ENCODE data around the gene SEMA5A. TPM values are rescaled to one million over a fixed set of nuclear protein-coding genes. Genes with fewer than 3 reads are reported as not detected.

Gene SEMA5A
- total RNA-seq, 3 donors from 2014 or later: 20.3 to 43.8 (median 33.6) TPM

DNA sequence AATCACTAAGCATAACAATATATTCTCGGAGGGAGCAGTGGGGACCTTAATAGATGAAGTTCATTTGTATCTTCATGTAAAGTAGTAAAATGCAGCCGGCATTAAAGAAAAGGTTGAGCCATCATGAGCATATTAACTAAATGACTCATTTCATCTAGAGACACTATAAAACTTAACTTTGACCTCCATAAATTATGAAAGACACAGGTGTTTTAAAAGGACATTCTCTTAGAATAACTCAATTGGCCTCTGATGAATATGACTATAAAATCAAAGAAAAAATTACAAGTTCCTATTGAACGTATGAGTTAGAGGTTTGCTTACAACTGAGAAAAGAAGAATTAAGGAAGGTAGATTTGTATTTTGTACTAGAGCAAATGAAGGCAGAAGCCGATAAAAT, 220.3 kb downstream of the SEMA5A start:
- Histone ChIP-seq H3K36me3 (ENCODE audit: low read depth) (no peaks in the 10 kb centered on the region), H3K4me3 (no peak overlapping the region), H3K9me3 (no peaks in the 10 kb centered on the region), H3K4me1 (ENCODE audit: low read depth) (no peaks in the 10 kb centered on the region)
- intact Hi-C loops (cut with DNase I, micrococcal nuclease): no loop called here
- ATAC-seq (peak; percentile 65), DNase-seq (no peak)
- no peak for TF ChIP-seq CTCF (IDR thresholded peaks at IDR 0.05)

- no peaks in the 10 kb centered on the region for H3K9me3 ChIP-seq
- no peak overlapping the region for H3K4me3 ChIP-seq
- no peaks in the 10 kb centered on the region for H3K36me3 ChIP-seq (ENCODE audit: low read depth)
- intact Hi-C loops (cut with DNase I, micrococcal nuclease): no loop called here
- no peak for DNase-seq
- no peaks in the 10 kb centered on the region for H3K4me1 ChIP-seq (ENCODE audit: low read depth)
- TF ChIP-seq CTCF (IDR thresholded peaks at IDR 0.05): no peak
- ATAC-seq: no peak
These were observed 221.4 kb downstream of the SEMA5A start for GRCh38 chr5:9324348-9325077.

DNA sequence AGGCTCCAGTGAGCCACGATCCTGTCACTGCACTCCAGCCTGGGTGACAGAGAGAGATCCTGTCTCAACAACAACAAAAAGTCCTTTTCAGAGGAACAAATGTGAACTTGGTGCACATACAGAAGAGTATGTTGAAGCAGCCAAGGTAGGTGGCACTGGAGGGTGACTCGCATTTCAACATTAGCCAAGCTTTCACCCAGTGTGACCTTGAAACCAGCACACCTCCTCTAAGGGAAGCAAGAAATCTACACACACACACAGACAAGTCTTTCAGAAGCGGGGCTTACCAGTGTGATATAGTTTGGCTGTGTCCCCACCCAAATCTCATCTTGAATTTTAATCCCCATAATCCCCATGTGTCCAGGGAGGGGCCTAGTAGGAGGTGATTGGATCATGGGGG, 225.2 kb downstream of the SEMA5A start:
- ATAC-seq (no peak), DNase-seq (no peak)
- TF ChIP-seq CTCF (IDR thresholded peaks at IDR 0.05): no peak
- H3K9me3 ChIP-seq: no peaks in the 10 kb centered on the region
- H3K4me1 ChIP-seq (ENCODE audit: low read depth): no peaks in the 10 kb centered on the region
- H3K4me3 ChIP-seq: no peak overlapping the region
- H3K36me3 ChIP-seq (ENCODE audit: low read depth): no peaks in the 10 kb centered on the region
- intact Hi-C loops (cut with DNase I, micrococcal nuclease): no loop called here

GRCh38 chr5:9318031-9318430, 227.8 kb downstream of the SEMA5A start:
- intact Hi-C loops (cut with DNase I, micrococcal nuclease): no loop called here
- Histone ChIP-seq H3K36me3 (ENCODE audit: low read depth) (no peaks in the 10 kb centered on the region), H3K4me3 (no peak overlapping the region), H3K4me1 (ENCODE audit: low read depth) (no peaks in the 10 kb centered on the region), H3K9me3 (no peaks in the 10 kb centered on the region)
- DNase-seq (no peak), ATAC-seq (no peak)
- no peak for TF ChIP-seq CTCF (IDR thresholded peaks at IDR 0.05)

- H3K4me3 ChIP-seq: no peak overlapping the region
- ATAC-seq: no peak
- intact Hi-C loops (cut with DNase I, micrococcal nuclease): no loop called here
These were observed 229.1 kb downstream of the SEMA5A start for GRCh38 chr5:9316733-9317132.

More at GRCh38 chr5:9316733-9317132, 229.1 kb downstream of the SEMA5A start:
- no peak for TF ChIP-seq CTCF (IDR thresholded peaks at IDR 0.05)
- H3K36me3 ChIP-seq (ENCODE audit: low read depth): no peaks in the 10 kb centered on the region
- DNase-seq: no peak
- no peaks in the 10 kb centered on the region for H3K9me3 ChIP-seq
- no peaks in the 10 kb centered on the region for H3K4me1 ChIP-seq (ENCODE audit: low read depth)
